Measurements from ENCODE around the gene CTDSP1. TPM values are rescaled to one million over a fixed set of nuclear protein-coding genes. Genes with fewer than 3 reads are reported as not detected.
A peak's percentile ranks its signal among the peaks of the same experiment; 100 is the strongest.

The CTDSP1 gene
- total RNA-seq, 8 experiments from 2014 or later = 6.3 to 76.7 (median 23.0) TPM

GRCh38 chr2:218387369-218388194 lies 12.1 kb upstream of the CTDSP1 start:
- no peaks in the 10 kb centered on the region for H3K4me1 ChIP-seq (replicated peaks in 1 of 2)
- WGBS, 10 experiments = 20 to 30% (median 21%) methylated on average over 1 to 7 of the region's 38 CpGs; no CpG with 5 or more reads in 5 of the 10 experiments
- ATAC-seq (replicated peaks in 6 of 8) = peak; percentile 71 to 91 (median 82)
- in situ Hi-C loops (cut with MboI; ENCODE audit: low pct_unique_long_range_greater_than_20kb in 2 of 9, low sequenced_read_pairs in 9 of 9, unreplicated experiment in 9 of 9) = loop anchor here in 7 of 9 experiments (25.0 kb wide), 1 partner anchor 100 kb away; the partner anchor contains the start of gene TMBIM1 (in 7 of the 7)
- H3K4me3 ChIP-seq = peak overlapping the region in 4 of 5 donors; percentile 11 to 26 (median 19)
- H3K27ac ChIP-seq = no peak overlapping the region

GRCh38 chr2:218389333-218390150 lies 10.1 kb upstream of the CTDSP1 start:
- ATAC-seq (replicated peaks in 6 of 8) = no peak
- Histone ChIP-seq H3K4me3 (no peak overlapping the region), H3K4me1 (replicated peaks in 1 of 2) (no peaks in the 10 kb centered on the region), H3K27ac (no peak overlapping the region)
- WGBS, 10 experiments = 49 to 100% (median 86%) methylated on average over 1 to 11 of the region's 17 CpGs; no CpG with 5 or more reads in 3 of the 10 experiments
- in situ Hi-C loops (cut with MboI; ENCODE audit: low pct_unique_long_range_greater_than_20kb in 2 of 9, low sequenced_read_pairs in 9 of 9, unreplicated experiment in 9 of 9) = loop anchor here in 8 of 9 experiments (10.0 to 25.0 kb wide), 2 partner anchors 85 to 102 kb away; partner anchors contain the start of gene TMBIM1 (in 7 of the 8)

GRCh38 chr2:218391202-218391601 lies 8.5 kb upstream of the CTDSP1 start:
- ATAC-seq (replicated peaks in 6 of 8) = no peak
- in situ Hi-C loops (cut with MboI; ENCODE audit: low pct_unique_long_range_greater_than_20kb in 2 of 9, low sequenced_read_pairs in 9 of 9, unreplicated experiment in 9 of 9) = loop anchor here in 8 of 9 experiments (10.0 to 25.0 kb wide), 2 partner anchors 86 to 104 kb away; partner anchors contain the start of gene TMBIM1 (in 7 of the 8)
- Histone ChIP-seq H3K27ac (no peak overlapping the region), H3K4me3 (no peak overlapping the region), H3K4me1 (replicated peaks in 1 of 2) (no peaks in the 10 kb centered on the region)
- WGBS, 10 experiments = 73 to 100% methylated on average over 2 to 3 of the region's 23 CpGs; no CpG with 5 or more reads in 8 of the 10 experiments

- H3K4me1 ChIP-seq (replicated peaks in 1 of 2) = peaks cover 0 to 6% of the 10 kb centered on the region in 2 donors
- no peak overlapping the region for H3K27ac ChIP-seq
- no peak overlapping the region for H3K4me3 ChIP-seq
- ATAC-seq (replicated peaks in 6 of 8) = no peak
- in situ Hi-C loops (cut with MboI; ENCODE audit: low pct_unique_long_range_greater_than_20kb in 2 of 9, low sequenced_read_pairs in 9 of 9, unreplicated experiment in 9 of 9) = loop anchor here in 8 of 9 experiments (10.0 to 25.0 kb wide), 2 partner anchors 88 to 105 kb away; partner anchors contain the start of gene TMBIM1 (in 7 of the 8)
- whole genome bisulfite sequencing, 10 experiments = 75 to 100% (median 89%) methylated on average over 1 to 4 of the region's 5 CpGs; no CpG with 5 or more reads in 4 of the 10 experiments
These were observed 7.2 kb upstream of the CTDSP1 start for GRCh38 chr2:218392459-218392858.

GRCh38 chr2:218392891-218393462 lies 6.7 kb upstream of the CTDSP1 start:
- in situ Hi-C loops (cut with MboI; ENCODE audit: low pct_unique_long_range_greater_than_20kb in 2 of 9, low sequenced_read_pairs in 9 of 9, unreplicated experiment in 9 of 9) = loop anchor here in 8 of 9 experiments (10.0 to 25.0 kb wide), 2 partner anchors 88 to 106 kb away; partner anchors contain the start of gene TMBIM1 (in 7 of the 8)
- no peak for ATAC-seq (replicated peaks in 6 of 8)
- WGBS, 10 experiments = 0 to 80% (median 50%) methylated on average over 1 to 4 of the region's 16 CpGs; no CpG with 5 or more reads in 5 of the 10 experiments
- Histone ChIP-seq H3K4me3 (no peak overlapping the region), H3K4me1 (replicated peaks in 1 of 2) (peaks cover 0 to 11% of the 10 kb centered on the region in 2 donors), H3K27ac (no peak overlapping the region)

- no peak overlapping the region for H3K4me3 ChIP-seq
- H3K27ac ChIP-seq = no peak overlapping the region
- peaks cover 0 to 20% of the 10 kb centered on the region in 2 donors for H3K4me1 ChIP-seq (replicated peaks in 1 of 2)
- ATAC-seq (replicated peaks in 6 of 8) = no peak
- in situ Hi-C loops (cut with MboI; ENCODE audit: low pct_unique_long_range_greater_than_20kb in 2 of 9, low sequenced_read_pairs in 9 of 9, unreplicated experiment in 9 of 9) = loop anchor here in 8 of 9 experiments (10.0 to 25.0 kb wide), 2 partner anchors 89 to 107 kb away; partner anchors contain the start of gene TMBIM1 (in 7 of the 8)
- WGBS, 10 experiments = 20 to 80% (median 41%) methylated on average over 1 to 2 of the region's 8 CpGs; no CpG with 5 or more reads in 5 of the 10 experiments
These were observed 5.8 kb upstream of the CTDSP1 start for GRCh38 chr2:218393750-218394290.

- 50 to 86% (median 80%) methylated on average over 1 to 6 of the region's 13 CpGs; no CpG with 5 or more reads in 3 of the 10 experiments for WGBS, 10 experiments
- in situ Hi-C loops (cut with MboI; ENCODE audit: low pct_unique_long_range_greater_than_20kb in 2 of 9, low sequenced_read_pairs in 9 of 9, unreplicated experiment in 9 of 9) = loop anchor here in 8 of 9 experiments (10.0 to 25.0 kb wide), 2 partner anchors 90 to 107 kb away; partner anchors contain the start of gene TMBIM1 (in 7 of the 8)
- Histone ChIP-seq H3K4me3 (no peak overlapping the region), H3K27ac (no peak overlapping the region), H3K4me1 (replicated peaks in 1 of 2) (peaks cover 0 to 20% of the 10 kb centered on the region in 2 donors)
- ATAC-seq (replicated peaks in 6 of 8) = no peak
These were observed 5.2 kb upstream of the CTDSP1 start for GRCh38 chr2:218394298-218395089.

- in situ Hi-C loops (cut with MboI; ENCODE audit: low pct_unique_long_range_greater_than_20kb in 2 of 9, low sequenced_read_pairs in 9 of 9, unreplicated experiment in 9 of 9) = loop anchor here in 8 of 9 experiments (10.0 to 25.0 kb wide), 2 partner anchors 90 to 108 kb away; partner anchors contain the start of gene TMBIM1 (in 7 of the 8)
- Histone ChIP-seq H3K27ac (no peak overlapping the region), H3K4me3 (no peak overlapping the region), H3K4me1 (replicated peaks in 1 of 2) (peaks cover 0 to 20% of the 10 kb centered on the region in 2 donors)
- 60 to 100% (median 90%) methylated on average over 1 to 2 of the region's 6 CpGs; no CpG with 5 or more reads in 7 of the 10 experiments for WGBS, 10 experiments
- no peak for ATAC-seq (replicated peaks in 6 of 8)
These were observed 4.6 kb upstream of the CTDSP1 start for GRCh38 chr2:218395090-218395444.

- 0 to 22% (median 13%) methylated on average over 1 to 10 of the region's 16 CpGs; no CpG with 5 or more reads in 3 of the 10 experiments for WGBS, 10 experiments
- in situ Hi-C loops (cut with MboI; ENCODE audit: low pct_unique_long_range_greater_than_20kb in 2 of 9, low sequenced_read_pairs in 9 of 9, unreplicated experiment in 9 of 9) = loop anchor here in 8 of 9 experiments (10.0 to 25.0 kb wide), 2 partner anchors 91 to 108 kb away; partner anchors contain the start of gene TMBIM1 (in 7 of the 8)
- H3K27ac ChIP-seq = no peak overlapping the region
These were observed 4.2 kb upstream of the CTDSP1 start for GRCh38 chr2:218395456-218395825.

GRCh38 chr2:218395826-218396687 lies 3.6 kb upstream of the CTDSP1 start:
- in situ Hi-C loops (cut with MboI; ENCODE audit: low pct_unique_long_range_greater_than_20kb in 2 of 9, low sequenced_read_pairs in 9 of 9, unreplicated experiment in 9 of 9) = loop anchor here in 8 of 9 experiments (10.0 to 25.0 kb wide), 2 partner anchors 91 to 109 kb away; partner anchors contain the start of gene TMBIM1 (in 7 of the 8)
- 0 to 15% (median 1%) methylated on average over 2 to 16 of the region's 57 CpGs; no CpG with 5 or more reads in 4 of the 10 experiments for WGBS, 10 experiments
- peak overlapping the region; percentile 83 to 96 (median 85) for H3K4me3 ChIP-seq
- peak; percentile 47 to 85 (median 78) for ATAC-seq (replicated peaks in 6 of 8)
- peak overlapping the region; percentile 64 to 89 for H3K27ac ChIP-seq
- H3K4me1 ChIP-seq (replicated peaks in 1 of 2) = peaks cover 2 to 22% of the 10 kb centered on the region in 2 donors

More at GRCh38 chr2:218395456-218395825, 4.2 kb upstream of the CTDSP1 start:
- H3K4me1 ChIP-seq (replicated peaks in 1 of 2) = peaks cover 0 to 20% of the 10 kb centered on the region in 2 donors
- peak overlapping the region; percentile 83 to 96 (median 85) for H3K4me3 ChIP-seq
- ATAC-seq (replicated peaks in 6 of 8) = peak in 1 of 8 experiments; percentile 1

Measured in motor neuron (in vitro differentiated cells).